NT2/D1 (cell line): ENCODE data around the gene RHBDF1.

Source experiments
- DNase-seq: peaks from one replicate; pipeline ENCODE4 v3.0.0-alpha.2; 2011; ENCODE audit warnings: low read depth, low spot score
- H3K27me3 ChIP-seq: 2 replicates; pipeline ENCODE4 v1.6.0; 2011; ENCODE audit warnings: mild to moderate bottlenecking; ENCODE audit not compliant: insufficient read length, insufficient read depth
- H3K36me3 ChIP-seq: 2 replicates; pipeline ENCODE4 v1.6.1; 2011; ENCODE audit warnings: mild to moderate bottlenecking, low read length, mixed read lengths; ENCODE audit not compliant: insufficient read depth, insufficient read length
- H3K4me1 ChIP-seq: 2 replicates; pipeline ENCODE4 v1.5.1; 2011; ENCODE audit not compliant: insufficient read depth, insufficient read length
- H3K4me3 ChIP-seq: 2 replicates; pipeline ENCODE4 v1.5.1; 2011; ENCODE audit warnings: low read depth; ENCODE audit not compliant: insufficient read length
- H3K9ac ChIP-seq: 2 replicates; pipeline ENCODE4 v1.6.0; 2011; ENCODE audit warnings: low read depth; ENCODE audit not compliant: insufficient read length
- H3K9me3 ChIP-seq: 2 replicates; pipeline ENCODE4 v1.5.1; 2011; ENCODE audit warnings: mild to moderate bottlenecking, low read length; ENCODE audit not compliant: insufficient read depth
- SUZ12 ChIP-seq: IDR thresholded peaks from 2 replicates; pipeline ENCODE4 v1.6.1; 2011; ENCODE audit not compliant: insufficient read length, insufficient read depth; ENCODE audit errors: extremely low read depth
- YY1 ChIP-seq: IDR thresholded peaks from 2 replicates; pipeline ENCODE4 v1.6.1; 2011; ENCODE audit not compliant: insufficient read length, insufficient read depth
- ZNF274 ChIP-seq: IDR thresholded peaks from 2 replicates; pipeline ENCODE4 v1.6.1; 2011; ENCODE audit warnings: mild to moderate bottlenecking, low read depth, low read length

The RHBDF1 gene

DNA sequence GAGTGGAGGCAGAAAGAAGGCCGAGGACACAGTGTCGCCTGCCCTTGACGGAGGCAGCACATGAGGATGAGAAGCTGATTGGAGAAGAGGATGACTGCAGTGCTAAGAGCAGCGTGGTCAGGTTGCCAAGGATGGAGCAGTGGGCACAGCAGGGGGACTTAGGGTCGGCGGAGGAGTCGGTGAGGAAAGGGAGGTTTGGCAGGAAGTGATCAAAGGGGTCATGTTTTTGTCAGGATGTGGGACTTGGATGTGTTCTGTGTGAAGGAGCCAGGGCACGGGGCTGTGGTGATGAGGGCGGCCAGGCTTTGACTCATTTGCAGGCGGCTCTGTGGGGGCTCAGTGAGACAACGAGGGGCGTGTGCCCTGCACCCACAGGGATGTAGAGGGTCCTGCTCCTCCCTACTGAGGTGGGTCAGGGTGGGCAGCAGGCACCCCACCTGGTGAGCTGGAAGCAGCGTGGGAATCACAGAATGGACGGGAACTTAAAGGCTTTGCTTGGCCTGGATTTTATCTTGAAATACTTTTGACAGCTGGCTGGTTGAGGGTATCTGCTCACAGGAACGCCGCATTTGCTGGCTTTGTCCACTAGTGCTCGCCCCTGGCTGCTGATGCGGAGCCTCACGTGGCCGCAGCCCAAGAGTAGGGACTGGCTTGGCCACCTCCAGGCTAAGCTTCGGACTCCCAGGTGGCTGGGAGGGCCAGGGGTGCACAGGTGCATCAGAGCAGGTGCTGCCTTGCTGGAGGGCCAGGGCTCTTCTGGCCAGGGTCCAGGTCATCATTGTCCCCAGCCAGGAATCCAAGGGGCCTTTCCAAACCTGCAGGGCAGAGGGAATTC lies 11.6 kb upstream of the RHBDF1 start:
- TF ChIP-seq YY1 (no peak), SUZ12 (no peak), ZNF274 (no peak)
- H3K27me3 ChIP-seq: no peaks in the 10 kb centered on the region
- no peak overlapping the region for H3K4me3 ChIP-seq
- no peak overlapping the region for H3K9ac ChIP-seq
- peaks cover 13% of the 10 kb centered on the region for H3K4me1 ChIP-seq
- DNase-seq: no peak
- peaks cover 82% of the 10 kb centered on the region for H3K36me3 ChIP-seq
- no peaks in the 10 kb centered on the region for H3K9me3 ChIP-seq

DNA sequence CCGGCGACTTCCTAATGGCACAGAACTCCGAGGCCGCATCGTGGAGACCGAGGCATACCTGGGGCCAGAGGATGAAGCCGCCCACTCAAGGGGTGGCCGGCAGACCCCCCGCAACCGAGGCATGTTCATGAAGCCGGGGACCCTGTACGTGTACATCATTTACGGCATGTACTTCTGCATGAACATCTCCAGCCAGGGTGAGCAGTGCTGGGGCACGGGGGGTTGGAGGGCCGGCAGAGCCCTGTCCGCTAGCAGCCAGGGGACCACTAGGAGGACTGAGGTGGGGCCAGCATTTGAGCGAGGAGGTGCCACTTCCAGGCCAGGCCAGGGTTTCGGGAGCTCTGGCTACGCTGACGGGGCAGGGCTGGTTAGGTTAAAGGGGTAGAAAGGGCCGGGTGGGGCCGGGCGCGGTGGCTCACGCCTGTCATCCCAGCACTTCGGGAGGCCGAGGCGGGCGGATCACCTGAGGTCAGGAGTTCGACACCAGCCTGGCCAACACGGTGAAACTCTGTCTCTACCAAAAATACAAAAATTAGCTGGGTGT lies 10.7 kb upstream of the RHBDF1 start:
- H3K4me3 ChIP-seq: no peak overlapping the region
- DNase-seq: no peak
- H3K36me3 ChIP-seq: peaks cover 77% of the 10 kb centered on the region
- H3K27me3 ChIP-seq: peaks cover 4% of the 10 kb centered on the region
- TF ChIP-seq YY1: no peak
- TF ChIP-seq SUZ12: no peak
- no peak for TF ChIP-seq ZNF274
- H3K9me3 ChIP-seq: no peaks in the 10 kb centered on the region
- no peak overlapping the region for H3K9ac ChIP-seq
- peaks cover 18% of the 10 kb centered on the region for H3K4me1 ChIP-seq

DNA sequence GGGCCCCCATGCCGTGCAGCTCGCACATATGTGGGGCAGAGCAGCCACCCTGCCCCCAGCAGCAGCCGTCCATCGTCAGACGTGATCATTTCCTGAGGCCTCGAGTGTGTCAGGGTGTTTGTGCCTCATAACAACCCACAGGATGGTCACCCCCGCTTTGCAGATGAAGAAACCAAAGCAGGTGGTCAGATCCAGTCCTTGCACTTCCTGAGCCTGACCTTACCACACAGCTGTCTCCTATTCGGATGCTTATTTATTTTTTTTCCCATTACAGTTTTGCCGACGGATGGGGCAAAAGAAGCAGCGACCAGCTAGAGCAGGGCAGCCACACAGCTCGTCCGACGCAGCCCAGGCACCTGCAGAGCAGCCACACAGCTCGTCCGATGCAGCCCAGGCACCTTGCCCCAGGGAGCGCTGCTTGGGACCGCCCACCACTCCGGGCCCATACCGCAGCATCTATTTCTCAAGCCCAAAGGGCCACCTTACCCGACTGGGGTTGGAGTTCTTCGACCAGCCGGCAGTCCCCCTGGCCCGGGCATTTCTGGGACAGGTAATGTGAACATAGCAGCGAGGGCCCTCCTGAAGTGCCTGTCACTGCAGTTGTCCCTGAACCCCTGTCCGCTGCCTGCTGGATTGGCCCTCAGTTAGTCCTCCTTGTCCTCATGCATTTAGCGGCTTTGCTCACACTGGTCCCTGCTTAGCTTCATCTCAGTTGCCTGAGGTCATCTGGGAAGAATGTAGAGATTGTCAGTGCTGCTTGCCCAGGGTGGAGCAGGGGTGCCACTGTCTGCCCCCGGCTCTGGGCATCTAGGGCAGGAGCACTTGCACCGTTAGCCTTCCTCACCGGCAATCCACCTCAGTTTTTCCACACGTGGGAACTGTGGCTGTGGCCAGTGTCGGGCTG lies 7.0 kb upstream of the RHBDF1 start:
- TF ChIP-seq SUZ12: no peak
- TF ChIP-seq ZNF274: no peak
- no peak for TF ChIP-seq YY1
- H3K9ac ChIP-seq: peak overlapping the region; percentile 97
- no peaks in the 10 kb centered on the region for H3K9me3 ChIP-seq
- peaks cover 44% of the 10 kb centered on the region for H3K36me3 ChIP-seq
- H3K4me1 ChIP-seq: peaks cover 42% of the 10 kb centered on the region
- peak overlapping the region; percentile 85 for H3K4me3 ChIP-seq
- H3K27me3 ChIP-seq: peaks cover 4% of the 10 kb centered on the region
- no peak for DNase-seq

DNA sequence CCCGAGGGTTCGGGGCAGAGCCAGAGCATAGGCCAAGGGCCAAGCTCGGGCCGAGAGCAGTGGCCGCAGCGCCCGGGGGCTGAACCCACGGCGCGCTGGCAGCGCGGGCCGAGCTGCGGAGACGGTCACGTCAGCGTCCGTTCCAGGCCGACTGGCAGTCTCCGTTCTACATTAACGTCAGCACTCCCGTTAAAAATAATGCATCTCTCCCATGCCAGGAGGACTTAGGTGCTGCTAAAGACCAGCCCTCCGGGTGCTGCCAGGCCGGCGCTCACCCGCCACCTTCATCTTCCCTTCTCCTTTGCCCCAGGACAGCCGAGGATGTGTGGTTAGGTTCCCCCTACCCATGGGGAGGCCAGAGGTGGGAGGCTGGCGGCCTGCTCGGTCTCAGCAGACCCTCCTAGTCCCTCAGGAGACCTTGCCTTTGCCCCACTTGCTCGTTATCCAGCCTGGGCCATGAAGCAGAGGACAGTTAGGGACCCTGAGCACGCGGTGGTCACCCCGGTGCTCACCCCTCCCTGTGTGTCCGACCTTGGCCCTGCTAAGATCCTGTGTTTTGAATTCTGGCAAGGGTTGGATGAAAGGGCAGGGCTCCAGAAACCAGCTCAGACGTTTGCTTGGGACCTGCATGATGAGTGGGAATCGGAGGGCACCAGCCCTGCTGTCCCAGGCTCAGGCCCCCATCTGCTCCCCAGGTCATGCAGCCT lies 6.2 kb upstream of the RHBDF1 start:
- Histone ChIP-seq H3K4me3 (peak overlapping the region; percentile 85), H3K4me1 (peaks cover 48% of the 10 kb centered on the region), H3K9ac (peak overlapping the region; percentile 97), H3K27me3 (peaks cover 4% of the 10 kb centered on the region), H3K36me3 (peaks cover 36% of the 10 kb centered on the region), H3K9me3 (no peaks in the 10 kb centered on the region)
- TF ChIP-seq SUZ12: no peak
- no peak for TF ChIP-seq YY1
- no peak for TF ChIP-seq ZNF274
- no peak for DNase-seq

DNA sequence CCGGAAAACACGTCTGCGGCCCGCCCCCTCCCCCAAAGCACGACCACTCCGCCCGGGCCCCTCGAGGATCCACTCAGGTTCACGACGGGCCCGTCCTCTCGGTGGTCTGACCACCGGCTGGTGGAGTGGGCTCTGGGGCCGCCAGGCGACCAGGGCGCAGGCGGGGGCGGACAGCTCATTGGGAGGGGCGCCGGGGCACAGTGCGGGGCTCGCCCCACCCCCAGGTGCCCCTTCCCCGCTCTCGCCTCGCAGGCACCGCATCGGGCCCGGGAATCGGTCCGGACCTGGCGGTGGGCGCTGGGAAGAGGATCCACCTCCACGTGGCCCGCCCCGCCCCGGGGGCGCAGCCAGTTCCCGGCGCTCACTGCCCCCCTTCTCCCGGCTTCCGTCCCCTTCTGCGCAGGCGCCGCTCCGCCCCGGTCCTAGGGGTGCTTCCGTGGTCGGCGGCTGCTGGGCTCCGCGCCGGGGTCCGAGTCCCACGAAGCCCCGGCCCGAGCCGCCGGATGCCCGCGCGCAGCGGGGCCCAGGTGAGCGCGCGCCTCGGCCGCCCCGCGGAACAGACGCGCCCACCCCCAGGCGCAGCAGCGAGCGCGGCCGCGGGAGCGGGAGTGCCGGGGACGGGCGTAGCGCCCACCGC lies 5.5 kb upstream of the RHBDF1 start, which contains the start of gene MPG:
TSS of gene MPG (plus strand) at position 419 of the 637 bp plus-strand sequence. CDS start at position 504, 85 bp downstream.
- peaks cover 32% of the 10 kb centered on the region for H3K36me3 ChIP-seq
- H3K4me1 ChIP-seq: peaks cover 55% of the 10 kb centered on the region
- DNase-seq: no peak
- TF ChIP-seq ZNF274 (no peak), YY1 (no peak), SUZ12 (no peak)
- H3K9me3 ChIP-seq: no peaks in the 10 kb centered on the region
- peak within 1 kb of the TSS; percentile 97 for H3K9ac ChIP-seq
- peaks cover 4% of the 10 kb centered on the region for H3K27me3 ChIP-seq
- H3K4me3 ChIP-seq: peak within 1 kb of the TSS; percentile 85

DNA sequence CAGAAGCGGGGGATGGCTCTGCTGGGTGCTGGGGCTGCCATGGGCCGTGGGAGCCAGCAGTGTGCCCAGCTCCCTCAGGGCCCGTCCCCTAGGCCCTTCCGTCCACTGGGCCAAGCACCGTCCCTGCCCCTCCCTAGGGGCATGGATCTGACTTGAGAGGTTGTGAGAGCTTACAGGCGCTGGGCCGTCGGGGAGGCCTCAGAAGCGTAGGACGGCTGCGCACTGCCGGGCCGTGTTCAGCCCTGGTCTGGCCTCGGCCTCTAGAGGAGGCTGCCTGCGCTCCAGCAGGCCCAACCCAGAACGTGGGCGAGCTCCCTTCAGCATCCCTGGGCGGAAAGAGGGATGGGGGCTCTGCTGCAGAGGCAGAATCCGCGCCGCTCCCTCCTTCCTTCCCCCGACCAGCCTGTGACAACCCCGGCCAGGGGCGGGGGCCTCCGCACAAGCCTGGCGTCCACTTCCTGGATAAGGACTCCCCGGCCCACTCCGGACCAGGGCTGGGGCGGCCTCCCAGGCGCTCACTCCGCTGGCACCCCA lies 4.9 kb upstream of the RHBDF1 start:
- H3K4me1 ChIP-seq: peaks cover 53% of the 10 kb centered on the region
- H3K9me3 ChIP-seq: no peaks in the 10 kb centered on the region
- DNase-seq: no peak
- TF ChIP-seq ZNF274: no peak
- no peak for TF ChIP-seq SUZ12
- TF ChIP-seq YY1: no peak
- peaks cover 26% of the 10 kb centered on the region for H3K36me3 ChIP-seq
- H3K4me3 ChIP-seq: peak overlapping the region; percentile 85
- H3K9ac ChIP-seq: peak overlapping the region; percentile 97
- H3K27me3 ChIP-seq: peaks cover 4% of the 10 kb centered on the region
